GM18868 (cell line): ENCODE data around the gene GYG1.
"Not testable (repeated sequence)": the region's sequence is repeated elsewhere in the genome, so short reads cannot be mapped to it uniquely, and the experiment has no call there.

Experiments
- ATAC-seq: cut with Tn5 transposase; IDR thresholded peaks from one replicate; pipeline ENCODE4 v1.9.1; 2021; ENCODE audit warnings: mild to moderate bottlenecking, moderate library complexity; ENCODE audit not compliant: unreplicated experiment

GYG1 gene

GRCh38 chr3:148981273-148981672 is 10.1 kb upstream of the GYG1 start:
- no peak for ATAC-seq

GRCh38 chr3:148987551-148987950 is 3.8 kb upstream of the GYG1 start:
- not testable (repeated sequence) for ATAC-seq

- ATAC-seq, result no peak
Measured at GRCh38 chr3:148990236-148990635, 1.1 kb upstream of the GYG1 start.

- peak; percentile 27 for ATAC-seq
Measured at GRCh38 chr3:148992027-148992634, 791 bp downstream of the GYG1 start.

GRCh38 chr3:148992635-148993255 is 1.4 kb downstream of the GYG1 start:
- ATAC-seq, result no peak

- no peak for ATAC-seq
Measured at GRCh38 chr3:148997623-148998022, 6.3 kb downstream of the GYG1 start.

GRCh38 chr3:148998297-148998696 is 7.0 kb downstream of the GYG1 start:
- no peak for ATAC-seq

GRCh38 chr3:148998715-148999423 is 7.5 kb downstream of the GYG1 start:
- peak; percentile 45 for ATAC-seq

GRCh38 chr3:148999806-149000205 is 8.5 kb downstream of the GYG1 start:
- ATAC-seq, result no peak

GRCh38 chr3:149000206-149000745 is 8.9 kb downstream of the GYG1 start:
- no peak for ATAC-seq

- no peak for ATAC-seq
Measured at GRCh38 chr3:149001727-149002126, 10.4 kb downstream of the GYG1 start.

- peak; percentile 86 for ATAC-seq
Measured at GRCh38 chr3:149003653-149004305, 12.4 kb downstream of the GYG1 start.

- no peak for ATAC-seq
Measured at GRCh38 chr3:149004622-149005021, 13.3 kb downstream of the GYG1 start.

- no peak for ATAC-seq
Measured at GRCh38 chr3:149005416-149005815, 14.1 kb downstream of the GYG1 start.

- no peak for ATAC-seq
Measured at GRCh38 chr3:149007567-149008257, 16.4 kb downstream of the GYG1 start.

GRCh38 chr3:149009732-149010131 is 18.4 kb downstream of the GYG1 start:
- ATAC-seq, result no peak

GRCh38 chr3:149010504-149010951 is 19.2 kb downstream of the GYG1 start:
- ATAC-seq, result no peak

- no peak for ATAC-seq
Measured at GRCh38 chr3:149010966-149011365, 19.6 kb downstream of the GYG1 start.

- no peak for ATAC-seq
Measured at GRCh38 chr3:149011676-149012075, 20.3 kb downstream of the GYG1 start.

GRCh38 chr3:149013726-149014125 is 22.4 kb downstream of the GYG1 start:
- ATAC-seq, result no peak

- no peak for ATAC-seq
Measured at GRCh38 chr3:149015393-149015792, 24.1 kb downstream of the GYG1 start.
